Activated CD4-positive, CD25-positive, alpha-beta regulatory T cell treated with anti-CD3 and anti-CD28 coated beads, Interleukin-2, amount 50 U/mL, for 72 hours (primary cell): ENCODE data around the gene TOM1L2.
"Not testable (repeated sequence)": the region's sequence is repeated elsewhere in the genome, so short reads cannot be mapped to it uniquely, and the experiment has no call there.

ENCODE experiments used
- DNase-seq: peaks from one replicate; pipeline ENCODE4 v3.0.0; 2021

The TOM1L2 gene

GRCh38 chr17:17814162-17815061 is 157.8 kb downstream of the TOM1L2 start:
- no peak for DNase-seq

DNA sequence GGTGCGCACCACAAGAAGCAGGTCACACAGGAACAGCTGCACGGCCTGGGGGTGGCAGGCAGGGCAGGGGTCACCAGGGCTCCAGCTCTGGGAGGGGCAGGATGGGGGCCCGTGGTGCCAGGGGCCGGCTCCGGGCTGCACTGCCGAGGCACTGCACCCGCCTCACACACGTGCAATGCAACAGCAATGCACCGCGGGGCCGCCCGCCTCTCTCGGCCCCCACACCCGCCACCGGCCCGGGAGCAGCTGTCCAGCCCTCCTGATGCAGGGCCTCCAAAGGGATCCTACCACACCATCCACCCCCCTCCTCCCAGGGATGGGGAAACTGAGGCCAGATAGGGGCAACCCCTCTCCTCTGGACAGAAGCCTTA is 158.5 kb downstream of the TOM1L2 start:
- DNase-seq: no peak

DNA sequence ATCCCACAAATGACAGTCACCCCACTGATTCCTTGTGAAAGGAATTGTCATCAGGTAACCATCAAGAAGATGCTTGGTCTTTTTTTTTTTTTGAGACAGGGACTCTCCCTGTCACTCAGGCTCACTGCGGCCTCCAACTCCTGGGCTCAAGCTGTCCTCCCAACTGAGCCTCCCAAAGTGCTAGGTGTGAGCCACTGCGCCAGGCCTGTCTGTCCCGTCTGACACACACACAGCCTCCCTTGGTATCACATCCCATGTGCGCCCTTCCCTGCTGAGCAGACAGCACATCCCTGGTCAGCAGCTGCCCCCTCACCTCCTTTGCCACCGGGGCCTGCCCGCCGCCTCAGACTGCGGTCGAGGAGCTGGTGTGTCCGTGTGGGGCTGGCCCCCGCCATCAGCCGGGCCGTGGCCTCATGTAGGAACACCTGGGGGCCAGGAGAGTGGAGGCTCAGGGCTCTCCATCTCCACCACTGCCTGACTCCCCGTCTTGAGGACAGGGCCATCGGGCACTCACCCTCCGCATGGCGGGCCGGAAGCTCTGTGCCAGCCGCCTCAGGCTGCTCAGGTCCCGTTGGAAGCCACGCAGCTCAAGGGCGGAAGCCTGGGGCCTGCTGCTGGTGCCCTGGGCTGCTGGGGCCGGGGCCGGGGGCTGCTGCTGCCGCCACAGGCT is 159.0 kb downstream of the TOM1L2 start:
- DNase-seq: no peak

DNA sequence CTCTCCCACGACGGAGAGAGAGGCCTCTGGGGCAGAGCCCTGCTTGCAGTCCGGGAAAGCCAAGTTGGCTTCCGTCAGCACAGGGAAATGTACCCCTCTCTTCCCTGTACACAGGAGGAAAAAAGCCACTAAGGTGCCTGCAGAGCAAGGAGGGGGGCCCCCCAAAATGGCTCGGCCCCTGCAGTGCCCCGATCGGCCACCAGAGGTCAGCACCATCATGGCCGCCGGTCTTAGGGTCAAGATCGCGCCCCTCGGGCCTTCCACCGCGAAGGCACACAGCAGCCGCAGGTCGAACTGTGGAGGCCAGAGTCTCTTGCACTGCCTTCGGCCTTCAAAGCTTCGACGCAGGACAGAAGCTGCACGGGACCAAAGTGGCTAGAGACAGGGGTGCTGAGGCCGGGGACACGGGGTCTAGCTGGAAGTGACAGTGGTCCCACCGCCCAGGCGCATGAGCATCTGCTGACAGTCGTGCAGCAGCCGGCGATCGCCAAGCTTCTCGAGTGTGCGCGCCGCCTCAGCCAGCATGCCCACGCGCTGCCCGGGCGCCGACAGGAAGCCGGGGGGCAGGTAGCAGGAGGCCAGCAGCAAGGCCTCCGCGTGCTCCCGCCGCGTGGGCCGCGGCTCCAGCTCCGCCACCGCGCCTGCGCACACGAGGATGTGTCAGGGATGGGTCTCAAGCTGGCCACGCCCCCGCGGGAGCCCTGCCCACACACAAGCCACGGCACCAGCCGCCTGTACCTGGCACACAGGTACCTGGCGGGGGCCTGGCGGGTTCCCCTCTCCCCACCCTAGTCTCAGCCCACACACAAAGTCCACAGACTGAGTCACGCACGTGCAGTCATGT is 159.8 kb downstream of the TOM1L2 start:
- peak; percentile 85 for DNase-seq

- no peak for DNase-seq
Observed at GRCh38 chr17:17811381-17812210, 160.6 kb downstream of the TOM1L2 start.

DNA sequence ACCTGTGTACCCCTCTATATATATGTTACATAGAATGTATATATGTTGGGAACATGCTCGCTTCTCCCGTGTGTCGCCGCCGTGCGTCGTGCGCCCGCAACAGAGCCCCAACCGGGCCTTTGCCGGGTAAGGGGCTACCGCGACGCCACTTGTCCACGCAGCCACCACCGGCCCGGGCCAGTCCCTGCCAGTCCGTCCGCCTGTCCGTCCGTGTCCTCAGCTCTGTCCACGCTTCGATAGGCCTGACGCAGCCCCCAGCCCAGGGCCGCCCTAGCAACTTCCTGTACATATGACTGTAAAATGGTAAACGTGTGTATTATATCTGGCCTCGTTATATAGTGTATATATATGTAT is 161.3 kb downstream of the TOM1L2 start:
- no peak for DNase-seq

GRCh38 chr17:17810084-17810894 is 161.9 kb downstream of the TOM1L2 start:
- no peak for DNase-seq

DNA sequence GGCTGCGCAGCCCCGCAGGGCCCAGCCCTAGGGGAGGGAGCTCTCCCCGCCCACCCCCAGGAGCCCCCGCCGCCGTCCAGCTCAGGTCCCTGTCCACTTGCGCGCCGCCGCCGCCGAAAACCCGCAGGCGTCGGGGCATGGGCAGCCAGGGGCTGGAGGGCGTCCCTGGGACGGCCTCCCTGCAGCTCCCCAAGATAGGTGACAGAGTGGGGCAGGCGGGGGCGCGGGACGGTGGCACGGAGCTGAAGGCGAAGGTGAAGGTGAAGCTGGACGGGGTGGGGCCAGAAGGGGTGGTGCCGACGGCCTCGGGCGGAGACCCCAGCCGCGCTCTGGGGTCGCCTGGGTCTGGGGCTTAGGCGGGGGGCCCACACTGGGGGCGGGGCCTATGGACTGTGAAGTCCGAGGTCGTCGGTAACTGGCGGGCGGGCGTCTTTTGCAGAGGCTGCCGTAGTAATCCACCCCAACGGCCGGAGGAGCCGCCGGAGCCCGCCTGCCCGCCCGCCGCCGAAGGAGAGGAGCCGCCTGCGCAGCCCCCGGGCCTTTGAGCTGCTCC is 162.6 kb downstream of the TOM1L2 start:
- no peak for DNase-seq

DNA sequence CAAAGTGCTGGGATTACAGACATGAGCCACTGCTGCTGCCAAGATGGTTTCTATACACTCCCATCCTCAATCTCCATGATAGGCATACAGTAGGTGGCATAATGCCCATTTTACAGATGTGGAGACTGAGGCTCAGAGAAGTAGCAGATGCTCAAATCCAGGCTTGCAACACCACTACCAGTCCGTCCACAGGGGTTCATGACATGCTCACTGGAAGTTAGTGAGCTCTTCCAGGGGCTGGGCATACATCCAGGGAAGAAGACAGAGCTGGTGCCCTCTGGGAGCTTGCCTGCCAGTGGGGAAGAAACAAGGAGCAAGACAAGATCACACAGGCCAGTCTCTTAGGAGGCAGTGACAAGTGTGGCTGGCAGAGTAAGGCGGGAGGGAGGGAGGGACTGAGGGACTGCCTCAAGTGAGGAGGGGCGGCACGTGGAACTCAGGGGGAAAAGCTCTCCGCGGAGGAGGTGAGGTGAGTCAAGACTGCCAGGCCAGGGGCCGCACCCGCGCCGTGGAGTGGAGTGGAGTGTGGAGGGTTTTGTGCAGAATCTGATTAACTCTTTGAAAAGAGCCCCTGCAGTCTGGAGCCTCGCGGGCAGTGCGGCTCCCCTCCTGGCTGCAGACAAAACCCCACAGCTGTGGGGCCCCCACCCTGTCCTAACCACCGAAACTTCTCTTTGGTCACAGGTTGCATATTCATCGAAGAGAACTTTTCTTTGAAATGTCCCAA is 163.3 kb downstream of the TOM1L2 start:
- no peak for DNase-seq

DNA sequence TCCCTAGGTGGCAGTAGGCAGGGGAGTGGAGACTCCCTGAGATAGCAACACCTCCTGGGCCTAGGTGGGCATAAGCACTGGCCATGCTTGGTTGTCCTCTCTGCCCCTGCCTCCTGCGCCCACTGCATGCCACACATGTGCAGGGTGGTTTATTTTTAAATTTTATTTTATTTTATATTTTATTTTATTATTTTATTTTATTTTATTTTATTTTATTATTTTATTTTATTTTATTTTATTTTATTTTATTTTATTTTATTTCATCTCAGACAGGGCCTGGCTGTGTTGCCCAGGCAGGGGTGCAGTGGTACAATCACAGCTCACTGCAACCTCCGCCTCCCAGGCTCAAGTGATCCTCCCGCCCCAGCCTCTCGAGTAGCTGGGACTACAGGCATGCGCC is 164.0 kb downstream of the TOM1L2 start:
- not testable (repeated sequence) for DNase-seq

DNA sequence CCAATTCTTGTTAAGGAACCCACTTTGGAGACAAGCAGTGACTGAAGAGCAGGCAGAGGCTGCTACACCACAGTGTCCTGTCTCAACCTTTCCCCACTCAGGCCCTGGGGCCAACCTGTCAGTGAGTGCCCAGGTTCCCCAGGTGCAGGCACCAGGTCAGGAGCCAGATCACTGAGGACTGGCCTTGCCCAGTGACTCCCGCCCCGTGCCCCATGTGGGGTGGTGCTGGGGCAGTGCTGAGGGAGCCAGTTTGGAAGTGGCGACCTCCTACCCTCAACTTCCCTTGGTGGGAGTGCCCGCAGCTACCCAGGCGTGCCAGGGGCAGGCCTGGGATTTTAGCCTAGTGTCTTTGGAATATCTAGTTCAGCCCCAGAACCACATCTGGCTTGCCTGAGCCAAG is 164.8 kb downstream of the TOM1L2 start:
- DNase-seq: no peak

- DNase-seq: no peak
Observed at GRCh38 chr17:17806611-17807274, 165.5 kb downstream of the TOM1L2 start.

GRCh38 chr17:17806035-17806434 is 166.2 kb downstream of the TOM1L2 start:
- DNase-seq: no peak

GRCh38 chr17:17805575-17805974 is 166.6 kb downstream of the TOM1L2 start:
- DNase-seq: no peak

DNA sequence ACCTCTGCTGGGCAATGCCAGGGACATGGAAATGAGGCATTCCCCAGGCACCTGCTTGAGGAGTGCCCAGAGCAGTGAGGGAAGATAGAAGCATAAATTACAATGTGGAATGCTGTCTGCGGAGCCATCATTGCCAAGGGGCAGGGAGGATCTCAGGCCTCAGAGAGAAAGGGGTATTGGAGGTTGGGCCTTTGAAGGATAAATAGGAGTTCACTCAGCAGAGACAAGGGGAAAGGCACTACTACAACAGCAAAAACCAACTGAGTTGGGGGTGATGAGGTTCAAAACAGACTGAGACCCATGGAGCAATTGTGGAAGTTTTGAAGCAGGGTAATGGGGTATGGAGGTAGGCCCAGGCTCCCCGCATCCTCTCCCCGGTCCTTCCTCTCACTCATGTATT is 168.2 kb downstream of the TOM1L2 start:
- DNase-seq: no peak

DNA sequence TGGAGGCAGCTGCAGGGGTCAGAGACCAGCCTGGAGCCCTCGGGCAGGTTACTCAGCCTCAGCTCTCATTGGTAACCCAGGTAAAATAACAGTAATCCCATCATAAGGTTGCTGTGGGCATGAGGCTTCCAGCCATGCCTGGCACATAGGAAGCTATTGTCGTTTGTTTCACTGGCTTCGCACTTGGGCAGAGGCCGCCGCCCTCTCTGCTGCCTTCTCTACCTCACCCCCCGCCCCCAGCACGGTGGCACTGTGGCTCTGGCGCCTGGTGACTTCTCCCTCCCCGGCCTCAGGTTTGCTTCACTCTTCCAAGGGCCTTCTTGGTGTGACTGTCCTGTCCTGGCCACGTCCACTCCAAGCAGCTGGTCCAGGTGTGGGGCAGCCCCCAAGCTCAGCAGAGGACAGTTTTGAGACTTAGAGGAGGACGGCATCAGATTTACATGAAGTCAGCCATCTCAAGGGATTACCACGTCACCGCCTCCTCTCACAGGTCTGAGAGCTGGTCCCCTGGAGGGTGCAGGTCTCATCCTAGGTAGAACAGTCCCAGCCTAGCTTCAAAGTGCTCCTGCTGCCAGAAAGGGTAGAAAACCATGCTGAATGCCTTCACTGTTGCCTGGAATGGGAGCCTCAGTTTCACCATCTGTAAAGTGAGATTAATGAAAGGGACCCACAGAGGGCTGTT is 170.3 kb downstream of the TOM1L2 start:
- DNase-seq: no peak

DNA sequence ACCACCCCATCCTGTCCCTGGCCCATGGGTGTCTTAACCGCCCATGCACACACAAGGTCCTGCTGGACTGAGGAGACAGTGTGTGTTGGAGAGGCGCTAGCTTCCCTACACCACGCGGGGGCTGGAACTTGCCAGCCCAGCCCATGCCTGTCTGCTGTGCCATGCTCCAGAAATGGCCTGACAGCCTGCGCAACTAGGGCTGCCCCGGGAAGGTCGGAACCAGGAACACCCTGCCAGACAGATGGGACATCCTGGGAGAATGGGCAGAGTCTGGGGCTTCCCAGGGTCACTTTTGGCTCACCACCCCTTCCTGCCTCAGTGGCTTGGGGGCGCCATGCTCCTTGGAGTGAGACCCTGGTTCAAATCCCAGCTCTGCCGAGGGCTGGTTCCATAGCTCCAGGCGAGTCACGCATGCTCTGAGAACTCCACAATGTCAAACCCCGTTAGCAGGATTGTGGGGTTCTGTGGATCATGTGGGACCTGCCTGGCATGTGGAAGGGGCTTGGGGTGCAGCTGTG is 171.6 kb downstream of the TOM1L2 start:
- DNase-seq: no peak

DNA sequence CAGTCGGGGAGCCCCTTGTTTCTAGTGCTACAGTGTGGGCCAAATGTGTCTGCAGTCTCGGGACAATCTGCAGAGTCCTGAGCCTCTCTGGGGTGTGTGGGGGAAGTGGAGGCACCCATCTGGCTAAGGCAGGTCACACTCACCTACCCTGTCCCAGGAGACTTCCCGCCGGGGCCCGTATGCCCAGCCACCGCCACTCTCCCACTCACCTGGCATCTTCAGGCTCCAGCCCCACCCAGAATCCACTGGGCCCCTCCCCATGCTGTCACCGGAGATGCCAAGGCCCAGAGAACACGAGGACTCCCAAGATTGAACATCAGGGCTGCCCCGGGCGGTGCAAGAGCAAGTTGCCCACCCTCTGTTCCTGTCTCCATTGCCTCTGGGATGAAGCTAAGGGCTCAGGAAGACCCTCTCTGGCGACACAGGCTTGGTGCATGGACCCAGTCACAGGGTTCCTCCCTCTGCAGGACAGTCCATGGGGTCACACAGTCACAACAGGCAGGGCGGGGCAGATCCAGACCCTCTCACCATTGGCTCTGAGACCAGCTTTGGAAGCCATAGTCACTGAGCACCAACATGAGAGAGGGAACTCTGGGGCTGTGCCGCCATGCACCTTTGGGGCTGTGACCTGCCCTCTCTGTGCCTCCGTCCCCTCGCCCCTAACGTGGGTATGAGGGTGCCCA is 173.5 kb downstream of the TOM1L2 start:
- DNase-seq: no peak
